Lung (tissue), 12 donors: ENCODE results near the gene MCRIP1. TPM values are rescaled to one million over a fixed set of nuclear protein-coding genes. Genes with fewer than 3 reads are reported as not detected.

ENCODE experiments used
- ATAC-seq: fragments of 200-7000 bp; cut with Tn5 transposase; one replicate; pipeline ENCODE4 v1.9.1; 2020; ENCODE audit warnings: moderate number of reproducible peaks; ENCODE audit not compliant: insufficient read depth, low FRiP score
- DNase-seq, 3 donors: peaks; one replicate each; pipeline ENCODE4 v3.0.0-alpha.2; 2013 to 2017
- H3K27ac ChIP-seq, 2 donors: one replicate each; pipeline ENCODE4 v1.5.1; 2013; ENCODE audit warnings: mild to moderate bottlenecking in 2 of 2, moderate library complexity in 2 of 2, control low read depth in 1 of 2, inconsistent platforms in 1 of 2, low read depth in 1 of 2, low read length in 1 of 2
- H3K27me3 ChIP-seq, 3 donors: one replicate each; pipeline ENCODE4 v1.5.1; 2013; ENCODE audit warnings: low read length in 2 of 3; ENCODE audit not compliant: control insufficient read depth in 3 of 3, insufficient read depth in 3 of 3
- H3K36me3 ChIP-seq, 4 donors: one replicate each; pipeline ENCODE4 v1.5.1; 2013; ENCODE audit warnings: low read length in 4 of 4, mild to moderate bottlenecking in 1 of 4, moderate library complexity in 1 of 4; ENCODE audit not compliant: control insufficient read depth in 4 of 4, insufficient read depth in 4 of 4
- H3K4me1 ChIP-seq, 5 donors: one replicate each; pipeline ENCODE4 v1.5.1; 2013; ENCODE audit warnings: low read length in 5 of 5, mild to moderate bottlenecking in 2 of 5, moderate library complexity in 1 of 5; ENCODE audit not compliant: control insufficient read depth in 5 of 5, insufficient read depth in 5 of 5
- H3K4me3 ChIP-seq: one replicate; pipeline ENCODE4 v1.5.1; 2013; ENCODE audit warnings: mild to moderate bottlenecking, control low read depth, moderate library complexity
- H3K9ac ChIP-seq, 2 donors: one replicate each; pipeline ENCODE4 v1.5.1; 2013; ENCODE audit warnings: low read length in 2 of 2, control low read depth in 1 of 2; ENCODE audit not compliant: insufficient read depth in 1 of 2
- H3K9me3 ChIP-seq, 4 donors: one replicate each; pipeline ENCODE4 v1.5.1; 2013; ENCODE audit warnings: low read length in 3 of 4, mild to moderate bottlenecking in 1 of 4, moderate library complexity in 1 of 4; ENCODE audit not compliant: control insufficient read depth in 4 of 4, insufficient read depth in 3 of 4
- CTCF ChIP-seq: IDR thresholded peaks from 2 replicates; pipeline ENCODE4 v1.5.1; 2012; ENCODE audit warnings: mild to moderate bottlenecking; ENCODE audit errors: control extremely low read depth, extremely low read depth
- WGBS, 2 donors: extraction: QIAGEN DNeasy Blood & Tissue Kit; methylation state at CpG; one replicate each; pipeline ENCODE4 v1.1.7; 2013; 5-methylcytosine and 5-hydroxymethylcytosine counted together
- polyA plus RNA-seq, 2 donors: library from polyadenylated mRNA; stranded (reverse); fragments of 200-250 nt; gene quantifications; one replicate each; pipeline ENCODE4 v1.2.1, GENCODE V29; 2013
- total RNA-seq, 2 donors: library from RNA; depleted of rRNA in 1 of 2; stranded (reverse); fragments of >200 nt in 1 of 2; gene quantifications; one replicate each; pipeline ENCODE4 v1.2.1, GENCODE V29; 2014 to 2021
- donor health status: control.
- donor health status: control.
- donor health status: Bipolar disorder and iron deficiency.
- donor health status: healthy.
- donor health status: DM: yes; HTN: yes; CAD: no.

Gene MCRIP1
- total and polyA plus RNA-seq, 4 donors = 47.6 to 188 (median 106) TPM

- peaks cover 0 to 24% (median 12%) of the 10 kb centered on the region in 4 donors for H3K36me3 ChIP-seq
- 2 to 4% methylated on average over 32 to 65 of the region's 65 CpGs for WGBS, 2 donors
- H3K27ac ChIP-seq = peak overlapping the region; percentile 90 to 98
- no peak overlapping the region for H3K9ac ChIP-seq
- peak in 2 of 3 donors; percentile 38 to 39 for DNase-seq
- H3K4me3 ChIP-seq = peak overlapping the region; percentile 71
- H3K27me3 ChIP-seq = no peaks in the 10 kb centered on the region
- no peaks in the 10 kb centered on the region for H3K9me3 ChIP-seq
- peak; percentile 9 for ATAC-seq
- no peak for TF ChIP-seq CTCF
- peaks cover 0 to 28% (median 11%) of the 10 kb centered on the region in 5 donors for H3K4me1 ChIP-seq
These were observed 37.3 kb upstream of the MCRIP1 start for GRCh38 chr17:81870131-81870980.

- DNase-seq = peak; percentile 45 to 70 (median 58)
- Histone ChIP-seq H3K36me3 (peaks cover 0 to 25% (median 14%) of the 10 kb centered on the region in 4 donors), H3K4me1 (peaks cover 0 to 28% (median 11%) of the 10 kb centered on the region in 5 donors), H3K4me3 (peak overlapping the region; percentile 71), H3K27ac (peak overlapping the region; percentile 90 to 98), H3K9me3 (no peaks in the 10 kb centered on the region), H3K27me3 (no peaks in the 10 kb centered on the region), H3K9ac (no peak overlapping the region)
- ATAC-seq = no peak
- WGBS, 2 donors = 40 to 43% methylated on average over 48 to 52 of the region's 52 CpGs
- peak; percentile 30 for TF ChIP-seq CTCF
These were observed 36.4 kb upstream of the MCRIP1 start for GRCh38 chr17:81869221-81870130.

- Histone ChIP-seq H3K9ac (no peak overlapping the region), H3K4me1 (peaks cover 0 to 28% (median 11%) of the 10 kb centered on the region in 5 donors), H3K27ac (peak overlapping the region; percentile 33 to 56), H3K36me3 (peaks cover 0 to 25% (median 16%) of the 10 kb centered on the region in 4 donors), H3K4me3 (no peak overlapping the region), H3K27me3 (no peaks in the 10 kb centered on the region), H3K9me3 (no peaks in the 10 kb centered on the region)
- ATAC-seq (no peak), DNase-seq (no peak)
- WGBS, 2 donors = 71 to 77% methylated on average over 26 to 30 of the region's 30 CpGs
- no peak for TF ChIP-seq CTCF
These were observed 35.7 kb upstream of the MCRIP1 start for GRCh38 chr17:81868674-81869220.
